Limb (tissue), 2 donors: ENCODE data around the gene LIAS.
"Not testable (repeated sequence)": the region's sequence is repeated elsewhere in the genome, so short reads cannot be mapped to it uniquely, and the experiment has no call there.

Experiments
- DNase-seq, 2 donors: peaks; one replicate each; pipeline ENCODE4 v3.0.0-alpha.2; 2016; ENCODE audit errors: extremely low spot score in 2 of 2

LIAS gene

DNA sequence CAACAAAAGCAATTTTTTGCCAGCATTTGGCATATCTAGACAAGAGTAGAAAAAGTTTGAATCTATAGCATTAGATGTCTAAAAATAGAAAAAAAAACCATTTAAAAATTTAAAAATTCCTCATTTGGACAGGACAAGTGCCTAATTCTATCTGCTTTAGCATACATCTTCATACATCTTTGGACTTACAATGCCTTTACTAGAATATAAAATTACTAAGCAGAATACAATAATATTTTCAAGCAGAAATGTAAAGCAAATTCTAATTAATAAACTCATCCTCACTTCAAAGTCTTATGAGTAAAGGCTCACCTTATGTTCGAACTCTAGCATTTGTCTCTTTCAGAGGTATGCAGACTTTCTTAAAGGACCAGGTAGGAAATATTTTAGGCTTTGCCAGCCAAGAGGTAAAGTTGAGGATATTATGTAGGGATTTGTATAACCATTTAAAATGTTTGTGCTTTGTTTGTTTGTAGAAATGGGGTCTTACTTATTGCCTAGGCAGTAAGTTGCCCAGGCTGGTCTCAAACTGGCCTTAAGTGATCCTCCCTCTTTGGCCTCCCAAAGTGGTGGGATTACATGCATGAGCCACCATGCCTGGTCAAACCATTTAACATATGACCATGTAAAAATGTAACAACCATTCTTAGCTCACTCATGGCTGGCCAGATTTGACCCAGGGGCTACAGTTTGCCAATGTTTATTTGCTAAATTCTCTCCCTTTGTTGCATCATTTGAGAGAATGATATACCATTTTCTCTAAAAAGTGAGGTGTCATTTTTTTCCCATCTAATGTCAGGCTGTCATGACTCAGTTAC, 39.3 kb downstream of the LIAS start:
- DNase-seq: no peak

DNA sequence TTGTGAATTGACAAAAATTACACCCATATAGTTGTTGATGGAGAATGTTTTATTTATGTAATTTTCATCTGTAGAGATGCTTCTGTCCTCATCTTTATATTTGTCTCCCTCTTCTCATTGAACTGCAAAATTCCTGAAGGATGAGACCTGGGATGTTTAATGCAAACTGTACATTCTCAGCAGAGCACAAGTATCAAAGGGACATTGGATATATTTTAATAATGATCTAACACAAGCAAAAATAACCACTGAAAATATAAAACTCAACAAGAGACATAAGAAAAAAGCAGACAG, 39.8 kb downstream of the LIAS start:
- no peak for DNase-seq

- no peak for DNase-seq
Measured at GRCh38 chr4:39502019-39502663, 43.3 kb downstream of the LIAS start.

- DNase-seq: not testable (repeated sequence)
Measured at GRCh38 chr4:39502664-39503035, 43.8 kb downstream of the LIAS start.

- DNase-seq: no peak
Measured at GRCh38 chr4:39504538-39504937, 45.7 kb downstream of the LIAS start.

DNA sequence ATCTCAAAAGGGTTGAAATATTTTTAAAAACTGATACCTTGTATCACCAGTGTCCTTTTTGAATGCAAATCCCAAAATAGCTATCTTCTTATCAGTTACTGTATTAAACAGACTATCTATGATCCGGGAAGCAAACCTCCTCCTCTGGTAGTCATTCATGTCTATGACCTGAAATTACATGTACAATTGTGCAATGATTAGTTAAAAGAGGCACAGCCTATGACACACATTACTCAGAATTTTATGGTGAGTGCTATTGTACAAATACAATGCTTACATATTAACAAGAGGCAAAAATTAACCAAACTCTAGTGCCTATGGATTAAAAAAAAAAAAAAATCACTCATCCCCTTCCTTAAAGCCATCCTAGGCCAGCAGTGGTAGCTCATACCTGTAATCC, 46.7 kb downstream of the LIAS start:
- no peak for DNase-seq

- DNase-seq: no peak
Measured at GRCh38 chr4:39510348-39510929, 51.6 kb downstream of the LIAS start.

- not testable (repeated sequence) for DNase-seq
Measured at GRCh38 chr4:39514266-39514665, 55.4 kb downstream of the LIAS start.

GRCh38 chr4:39514888-39515401, 56.1 kb downstream of the LIAS start:
- no peak for DNase-seq

GRCh38 chr4:39515669-39516401, 57.0 kb downstream of the LIAS start:
- not testable (repeated sequence) for DNase-seq

DNA sequence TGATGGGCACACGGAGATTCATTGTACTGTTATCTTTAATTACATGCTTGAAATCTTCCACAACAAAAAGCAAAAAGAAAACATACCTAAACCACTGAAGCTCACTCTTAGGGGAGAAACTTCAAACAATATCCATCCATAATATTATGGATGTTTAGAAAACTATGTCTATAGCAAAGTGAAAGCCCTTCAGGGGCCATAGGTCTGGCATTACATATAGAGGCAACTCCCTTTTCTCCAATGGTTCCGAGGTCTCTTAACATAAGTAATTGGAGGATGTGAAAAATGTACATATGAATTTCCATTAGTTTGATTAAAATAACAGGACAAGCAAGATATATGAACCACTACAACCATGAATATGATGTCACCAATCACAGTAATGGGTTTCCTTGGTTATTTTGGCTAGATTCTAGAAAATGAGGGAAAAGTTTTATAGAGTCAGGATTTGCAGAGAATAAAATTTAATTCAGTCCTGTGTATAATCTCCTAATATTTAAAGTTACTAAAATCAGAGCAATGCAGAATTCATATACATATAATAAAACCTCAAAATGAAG, 57.6 kb downstream of the LIAS start:
- no peak for DNase-seq

GRCh38 chr4:39518484-39518883, 59.6 kb downstream of the LIAS start:
- DNase-seq: no peak

GRCh38 chr4:39521253-39521919, 62.5 kb downstream of the LIAS start:
- DNase-seq: peak in 1 of 2 donors; percentile 63

DNA sequence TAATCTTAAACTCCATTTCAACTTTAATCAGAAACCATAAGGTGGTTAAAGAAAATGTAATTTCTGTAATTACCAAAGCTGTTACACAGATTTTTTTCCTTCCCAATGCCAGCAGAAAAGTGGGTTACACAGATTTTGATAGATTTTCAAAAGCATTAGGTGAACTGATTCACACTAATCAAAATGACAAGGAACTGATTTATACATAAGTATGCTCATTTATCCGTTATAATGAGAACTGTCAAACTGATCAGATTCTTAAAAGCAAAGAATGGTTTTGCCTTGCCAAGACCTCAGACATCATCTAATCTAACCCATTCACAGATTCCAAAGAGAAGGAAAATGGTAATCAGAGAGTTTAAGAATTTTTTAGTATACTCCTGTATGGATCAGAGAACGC, 63.2 kb downstream of the LIAS start:
- DNase-seq: no peak

DNA sequence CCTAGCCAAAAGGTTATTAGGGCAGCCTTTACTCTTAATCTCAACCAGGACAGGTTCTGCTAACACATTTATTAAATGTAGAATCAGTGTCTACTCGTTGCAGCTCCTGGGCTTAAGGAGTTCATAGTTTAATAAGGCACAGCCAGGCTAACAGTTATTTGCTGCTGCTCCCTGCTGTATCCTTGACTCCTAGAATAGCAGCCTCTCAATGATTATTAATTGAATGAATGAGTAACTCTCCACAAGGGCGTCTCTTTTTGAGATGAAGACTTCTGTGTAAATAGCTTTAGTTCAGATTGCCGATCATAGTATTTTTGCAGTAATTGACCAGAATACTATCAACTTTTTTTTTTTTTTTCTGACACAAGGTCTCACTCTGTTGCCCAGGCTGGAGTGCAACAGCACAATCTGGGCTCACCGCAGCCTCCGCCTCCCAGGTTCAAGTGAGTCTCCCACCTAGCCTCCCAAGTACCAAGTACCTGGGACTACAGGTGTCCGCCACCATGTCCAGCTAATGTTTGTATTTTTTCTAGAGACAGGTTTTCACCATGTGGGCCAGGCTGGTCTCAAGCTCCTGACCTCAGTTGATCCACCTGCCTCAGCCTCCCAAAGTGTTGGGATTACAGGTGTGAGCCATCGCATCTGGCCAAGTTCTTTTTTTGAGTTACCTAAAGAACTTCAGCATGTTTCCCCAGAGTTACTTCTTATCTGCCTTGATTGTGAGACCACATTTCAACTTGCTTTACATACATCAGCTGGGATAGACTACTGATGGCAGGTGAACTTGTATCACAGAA, 65.5 kb downstream of the LIAS start:
- no peak for DNase-seq

GRCh38 chr4:39525822-39526690, 67.2 kb downstream of the LIAS start:
- DNase-seq: no peak

DNA sequence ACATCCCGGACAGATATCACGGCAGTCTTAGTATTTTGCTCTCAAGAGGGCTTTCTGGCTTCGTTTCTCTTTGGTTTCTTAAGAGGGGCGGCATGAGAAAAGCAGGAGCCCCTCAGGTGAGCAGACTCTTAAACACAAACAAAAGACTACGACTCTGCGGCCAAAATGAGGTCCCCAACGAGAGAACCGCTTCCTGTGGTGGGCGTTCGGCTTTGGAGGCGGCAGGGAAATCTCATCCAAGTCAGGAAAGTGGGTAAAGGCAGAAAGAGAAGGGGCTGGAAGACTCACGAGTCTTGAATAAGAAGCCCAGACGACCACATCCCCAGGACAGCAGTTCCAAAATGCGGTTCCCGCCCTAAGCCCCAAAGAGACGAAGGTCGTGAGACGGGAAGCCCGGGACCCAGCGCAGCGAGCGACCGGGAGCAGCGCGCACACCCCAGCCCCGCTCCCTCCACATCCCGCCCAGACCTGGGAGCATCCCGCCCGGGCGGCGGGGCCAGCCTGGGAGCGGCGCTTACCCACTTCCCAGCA, 68.0 kb downstream of the LIAS start:
- no peak for DNase-seq

DNA sequence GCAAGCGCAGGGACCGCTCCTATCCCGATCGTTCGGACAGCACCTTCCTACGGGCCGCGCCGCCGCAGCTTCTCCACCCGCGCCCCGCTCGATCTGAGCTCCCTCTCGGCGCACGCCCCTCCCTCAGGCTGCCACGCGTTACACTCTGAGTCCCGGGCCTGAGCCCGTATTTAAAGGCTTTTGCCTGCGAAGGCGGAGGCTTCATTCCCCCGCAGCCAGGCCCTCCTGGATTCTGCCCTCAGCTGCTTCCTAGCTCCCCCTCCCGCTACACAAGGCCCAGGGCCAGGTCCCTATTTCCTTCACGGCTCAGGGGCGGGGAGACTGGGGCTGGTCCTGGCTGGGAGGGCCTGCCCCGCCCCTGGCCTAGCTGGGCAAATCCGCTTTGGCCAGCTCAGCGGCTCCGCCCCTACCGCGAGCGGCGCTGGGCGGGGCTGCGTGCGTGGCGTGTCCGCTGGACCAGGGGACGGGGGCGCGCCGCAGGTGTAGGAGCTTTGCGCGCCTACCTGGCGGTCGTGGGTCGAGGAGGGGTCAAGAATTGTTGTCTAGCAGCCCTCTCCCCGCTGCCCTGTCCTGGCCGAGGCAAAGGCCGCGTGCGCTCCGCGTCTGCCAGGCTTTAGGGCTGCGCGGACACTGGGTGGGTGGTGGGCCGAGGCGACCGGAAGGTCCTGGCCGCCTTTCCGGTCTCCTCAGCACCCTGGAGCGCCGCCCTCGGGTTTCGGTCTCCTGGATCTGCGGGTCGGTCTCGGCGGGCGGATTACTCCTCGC, 68.6 kb downstream of the LIAS start, which contains the start of gene UGDH:
Gene UGDH, minus strand, starts transcription at position 144 of the 765 bp plus-strand sequence. CDS start 5,927 bp downstream, outside the sequence.
- peak; percentile 98 to 99 for DNase-seq
